Thymus (tissue), 11 donors: ENCODE data around the gene ODF4. TPM values are rescaled to one million over a fixed set of nuclear protein-coding genes. Genes with fewer than 3 reads are reported as not detected.
A peak's percentile ranks its signal among the peaks of the same experiment; 100 is the strongest.

Experiments
- DNase-seq, 9 donors: peaks; one replicate each; pipeline ENCODE4 v3.0.0-alpha.2; 2013; ENCODE audit warnings: low spot score in 9 of 9, low read depth in 6 of 9, missing footprints in 1 of 9
- H3K27ac ChIP-seq, 2 donors: one replicate each; pipeline ENCODE4 v1.5.1; 2013; ENCODE audit warnings: control low read depth in 1 of 2, low read depth in 1 of 2, low read length in 1 of 2, mild to moderate bottlenecking in 1 of 2, moderate library complexity in 1 of 2
- H3K27me3 ChIP-seq, 2 donors: one replicate each; pipeline ENCODE4 v1.5.1; 2013; ENCODE audit warnings: low read length in 1 of 2; ENCODE audit not compliant: control insufficient read depth in 2 of 2, insufficient read depth in 1 of 2
- H3K36me3 ChIP-seq, 2 donors: one replicate each; pipeline ENCODE4 v1.5.1; 2013; ENCODE audit warnings: low read length in 1 of 2, mild to moderate bottlenecking in 1 of 2, moderate library complexity in 1 of 2; ENCODE audit not compliant: control insufficient read depth in 2 of 2, insufficient read depth in 2 of 2
- H3K4me1 ChIP-seq, 2 donors: one replicate each; pipeline ENCODE4 v1.5.1; 2013; ENCODE audit warnings: low read length in 2 of 2; ENCODE audit not compliant: control insufficient read depth in 2 of 2, insufficient read depth in 2 of 2
- H3K4me3 ChIP-seq, 2 donors: one replicate each; pipeline ENCODE4 v1.5.1; 2013; ENCODE audit warnings: low read length in 2 of 2, control low read depth in 1 of 2, mild to moderate bottlenecking in 1 of 2
- H3K9me3 ChIP-seq, 2 donors: one replicate each; pipeline ENCODE4 v1.5.1; 2013; ENCODE audit warnings: low read length in 1 of 2, mild to moderate bottlenecking in 1 of 2; ENCODE audit not compliant: control insufficient read depth in 2 of 2, insufficient read depth in 1 of 2
- WGBS: extraction: QIAGEN DNeasy Blood & Tissue Kit; methylation state at CpG from one replicate; pipeline ENCODE4 v1.1.7; 2013; 5-methylcytosine and 5-hydroxymethylcytosine counted together
- polyA plus RNA-seq: library from polyadenylated mRNA; stranded (reverse); fragments of 200-250 nt; gene quantifications from one replicate; pipeline ENCODE4 v1.2.3, GENCODE V29; 2013
- total RNA-seq: library from RNA; stranded (reverse); fragments of 120-200 nt; gene quantifications from one replicate; pipeline ENCODE4 v1.2.4, GENCODE V29; 2013
- donor health status: healthy.

The ODF4 gene
- total and polyA plus RNA-seq, 2 donors, result 0.05 TPM; not detected in 1

DNA sequence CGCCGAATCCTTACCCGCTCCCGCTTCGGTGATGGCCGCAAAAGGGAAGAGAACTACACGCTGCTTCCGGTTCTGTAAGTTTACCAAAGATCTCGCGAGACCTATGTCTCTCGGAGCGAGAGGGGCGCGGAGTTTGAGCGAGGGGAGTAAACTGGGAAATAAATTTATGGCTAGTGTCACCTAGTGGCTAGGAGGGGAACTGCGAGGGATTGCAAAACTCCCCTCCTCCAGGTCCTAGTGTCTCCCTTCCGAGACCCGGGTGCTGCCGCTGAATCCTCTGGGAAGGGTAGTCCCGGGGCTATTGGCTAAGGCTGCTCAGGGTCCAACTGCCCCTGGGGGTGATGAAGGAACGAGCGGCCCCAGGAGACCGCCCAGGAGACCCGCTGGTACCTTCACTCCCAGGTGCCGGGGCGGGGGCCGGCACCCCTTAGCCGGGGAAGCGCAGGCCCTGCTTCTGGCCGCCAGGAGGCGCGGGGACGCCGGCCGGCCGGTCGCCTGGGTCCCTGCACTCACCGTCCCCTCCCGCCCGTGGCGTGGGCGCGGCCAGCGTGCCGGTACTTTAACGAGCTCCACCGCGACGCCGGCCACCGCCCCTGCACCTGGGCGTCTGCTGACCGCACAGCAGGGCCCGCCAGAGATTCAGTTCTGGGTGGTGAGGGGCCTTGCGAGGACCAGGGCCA, 43.6 kb downstream of the ODF4 start, which contains the start of gene RPL26:
Gene RPL26, minus strand, starts transcription at position 51 of the 680 bp plus-strand sequence. CDS start 883 bp downstream, outside the sequence.
- H3K27me3 ChIP-seq, result no peaks in the 10 kb centered on the region
- peak within 1 kb of the TSS; percentile 83 to 88 for H3K27ac ChIP-seq
- WGBS, result under 1% methylated on average over 55 of the region's 55 CpGs
- H3K4me3 ChIP-seq, result peak within 1 kb of the TSS; percentile 94 to 95
- H3K9me3 ChIP-seq, result no peaks in the 10 kb centered on the region
- peaks cover 18 to 21% of the 10 kb centered on the region in 2 donors for H3K4me1 ChIP-seq
- DNase-seq, result peak; percentile 92 to 99 (median 98)
- peaks cover 30 to 37% of the 10 kb centered on the region in 2 donors for H3K36me3 ChIP-seq

DNA sequence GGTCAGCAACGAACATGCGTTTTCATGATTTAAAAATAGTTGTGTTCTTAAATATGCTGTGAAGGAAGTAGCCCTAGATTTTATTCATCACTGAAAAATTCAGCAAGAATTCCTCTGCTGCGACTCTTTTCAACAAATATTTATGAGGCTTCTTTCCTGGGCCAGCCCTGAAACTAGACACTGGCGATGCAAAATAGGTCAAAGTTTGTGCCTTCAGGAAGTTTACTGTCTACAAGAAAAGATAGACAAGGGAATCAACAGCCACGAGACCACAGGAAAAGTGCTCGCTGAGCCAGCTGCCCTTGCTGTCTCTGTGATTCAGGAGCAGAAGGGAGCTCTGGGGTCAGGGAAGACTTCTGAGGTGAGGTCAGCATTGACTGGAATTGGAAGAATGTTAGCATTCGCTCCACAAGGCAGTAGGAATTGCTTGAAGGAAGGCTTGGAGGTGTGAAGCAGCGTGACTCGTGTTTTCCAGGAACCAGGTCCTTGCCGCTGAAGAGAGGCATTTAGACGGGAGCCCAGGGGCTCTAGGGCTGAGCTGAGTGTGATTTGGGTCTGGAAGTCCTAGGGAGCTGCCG, 45.2 kb downstream of the ODF4 start:
- Histone ChIP-seq H3K36me3 (peaks cover 21% of the 10 kb centered on the region in 2 donors), H3K4me3 (no peak overlapping the region), H3K27me3 (no peaks in the 10 kb centered on the region), H3K9me3 (no peaks in the 10 kb centered on the region), H3K4me1 (peaks cover 18 to 21% of the 10 kb centered on the region in 2 donors), H3K27ac (no peak overlapping the region)
- no peak for DNase-seq
- 97% methylated on average over 12 of the region's 12 CpGs for WGBS

- Histone ChIP-seq H3K36me3 (peaks cover 2 to 4% of the 10 kb centered on the region in 2 donors), H3K27ac (no peak overlapping the region), H3K4me3 (no peak overlapping the region), H3K9me3 (no peaks in the 10 kb centered on the region), H3K4me1 (peaks cover 3 to 10% of the 10 kb centered on the region in 2 donors), H3K27me3 (no peaks in the 10 kb centered on the region)
- 94% methylated on average over 6 of the region's 6 CpGs for WGBS
- no peak for DNase-seq
Measured at GRCh38 chr17:8386841-8387240, 47.2 kb downstream of the ODF4 start.

DNA sequence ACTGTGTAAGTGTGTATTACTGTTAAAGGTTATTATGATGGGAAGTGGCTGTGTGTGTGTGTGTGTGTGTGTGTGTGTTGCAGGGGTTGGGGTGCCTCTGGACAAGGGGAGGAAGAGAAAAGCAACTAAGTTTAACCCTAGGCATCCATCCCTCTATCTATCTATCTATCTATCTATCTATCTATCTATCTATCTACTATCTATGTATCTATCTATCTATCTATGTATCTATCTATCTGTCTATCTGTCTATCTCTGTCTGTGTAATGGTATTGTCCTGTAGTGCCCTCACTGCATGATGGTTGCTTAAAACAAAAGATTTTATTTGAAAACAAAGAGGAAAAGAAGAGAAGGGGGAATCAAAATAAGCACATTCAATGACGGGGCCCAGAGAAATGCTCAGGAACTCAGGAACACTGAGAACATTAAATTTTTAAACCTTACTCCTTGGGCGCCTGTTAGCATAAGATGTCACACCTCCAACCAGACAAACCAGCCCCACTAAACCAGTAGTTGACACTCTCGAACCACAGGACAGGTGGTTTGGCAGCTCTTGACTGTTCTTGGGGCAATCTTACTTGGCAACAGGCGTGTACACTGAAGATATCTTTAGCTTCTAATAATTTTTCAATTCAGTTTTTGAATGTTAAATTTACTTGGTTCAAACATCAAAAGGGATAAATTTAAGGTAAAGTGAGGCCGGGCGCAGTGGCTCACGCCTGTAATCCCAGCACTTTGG, 48.4 kb downstream of the ODF4 start:
- no peak for DNase-seq
- Histone ChIP-seq H3K4me1 (peaks cover 0 to 6% of the 10 kb centered on the region in 2 donors), H3K27ac (no peak overlapping the region)

GRCh38 chr17:8391711-8392110, 52.1 kb downstream of the ODF4 start:
- Histone ChIP-seq H3K4me3 (no peak overlapping the region), H3K4me1 (peaks cover 2 to 7% of the 10 kb centered on the region in 2 donors)

More for the DNA sequence above, 48.4 kb downstream of the ODF4 start:
- 96% methylated on average over 7 of the region's 7 CpGs for WGBS
- Histone ChIP-seq H3K27me3 (peaks cover 0 to 5% of the 10 kb centered on the region in 2 donors), H3K9me3 (no peaks in the 10 kb centered on the region), H3K36me3 (peaks cover 0 to 4% of the 10 kb centered on the region in 2 donors), H3K4me3 (no peak overlapping the region)

GRCh38 chr17:8392274-8392673, 52.6 kb downstream of the ODF4 start:
- no peaks in the 10 kb centered on the region for H3K36me3 ChIP-seq
- peaks cover 0 to 12% of the 10 kb centered on the region in 2 donors for H3K27me3 ChIP-seq
- peaks cover 2 to 7% of the 10 kb centered on the region in 2 donors for H3K4me1 ChIP-seq
- H3K27ac ChIP-seq, result no peak overlapping the region
- no peaks in the 10 kb centered on the region for H3K9me3 ChIP-seq
- DNase-seq, result no peak
- no peak overlapping the region for H3K4me3 ChIP-seq
- 89% methylated on average over 18 of the region's 18 CpGs for WGBS

More at GRCh38 chr17:8391711-8392110, 52.1 kb downstream of the ODF4 start:
- Histone ChIP-seq H3K36me3 (no peaks in the 10 kb centered on the region), H3K9me3 (no peaks in the 10 kb centered on the region), H3K27ac (no peak overlapping the region), H3K27me3 (peaks cover 0 to 9% of the 10 kb centered on the region in 2 donors)
- 68% methylated on average over 9 of the region's 9 CpGs for WGBS
- no peak for DNase-seq

GRCh38 chr17:8392674-8393469, 53.2 kb downstream of the ODF4 start:
- Histone ChIP-seq H3K4me3 (no peak overlapping the region), H3K27me3 (peaks cover 0 to 16% of the 10 kb centered on the region in 2 donors), H3K36me3 (no peaks in the 10 kb centered on the region), H3K9me3 (no peaks in the 10 kb centered on the region), H3K4me1 (peaks cover 2 to 7% of the 10 kb centered on the region in 2 donors), H3K27ac (no peak overlapping the region)
- 93% methylated on average over 46 of the region's 46 CpGs for WGBS
- DNase-seq, result no peak

- no peaks in the 10 kb centered on the region for H3K9me3 ChIP-seq
- no peak overlapping the region for H3K27ac ChIP-seq
- peaks cover 2 to 7% of the 10 kb centered on the region in 2 donors for H3K4me1 ChIP-seq
- 67% methylated on average over 8 of the region's 8 CpGs for WGBS
- no peak overlapping the region for H3K4me3 ChIP-seq
- H3K27me3 ChIP-seq, result peaks cover 0 to 18% of the 10 kb centered on the region in 2 donors
- DNase-seq, result peak in 2 of 9 donors; percentile 18 to 45
- H3K36me3 ChIP-seq, result no peaks in the 10 kb centered on the region
Measured at GRCh38 chr17:8393470-8394231, 54.0 kb downstream of the ODF4 start.
